ENCODE data around the gene MTHFSD. TPM values are rescaled to one million over a fixed set of nuclear protein-coding genes. Genes with fewer than 3 reads are reported as not detected.

The MTHFSD gene
- total RNA-seq, 2 donors from 2014 or later: 17.1 to 19.3 TPM

DNA sequence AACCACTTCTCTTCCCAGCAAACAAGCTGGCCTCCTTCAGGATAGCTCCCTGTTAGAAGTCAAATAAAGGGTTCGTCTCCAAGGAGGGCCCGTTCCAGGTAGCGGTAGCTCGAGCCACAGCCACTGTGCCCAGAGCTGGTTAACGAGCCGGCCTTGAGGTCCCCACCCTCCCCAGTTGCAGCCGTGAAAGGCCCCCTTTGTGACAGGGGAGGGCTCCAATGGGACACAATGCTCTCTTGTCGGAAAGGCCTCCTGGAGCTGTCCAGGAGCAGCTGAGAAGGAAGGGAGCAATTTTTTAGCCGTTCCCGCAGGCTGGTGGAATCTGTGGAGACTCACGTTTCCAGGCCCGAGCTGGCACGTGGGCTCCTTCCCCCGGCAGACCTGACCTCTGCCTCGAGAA is 74.6 kb downstream of the MTHFSD start:
- Mint-ChIP-seq H3K9me3 (peaks cover 3% of the 10 kb centered on the region), H3K27ac (no peak overlapping the region), H3K36me3 (ENCODE audit: low read depth) (no peaks in the 10 kb centered on the region), H3K27me3 (peaks cover 37% of the 10 kb centered on the region), H3K4me3 (no peak overlapping the region), H3K4me1 (no peaks in the 10 kb centered on the region)
- ATAC-seq (replicated peaks): no peak

Other genes starting within 250 kb of the MTHFSD start
- not detected for gene FOXF1, start 44.7 kb downstream of the MTHFSD start, total RNA-seq
- not detected for gene FOXC2, start 11.6 kb upstream of the MTHFSD start, total RNA-seq
- gene FOXL1, start 23.3 kb upstream of the MTHFSD start, total RNA-seq: not detected